SHP77 treated with DMSO at 0.1 percent for 48 hours (cell line): ENCODE results near the gene HSD11B1.

Experiments used
- DNase-seq: peaks from one replicate; lab custom pipeline; 2025; lab: John Stamatoyannopoulos, UW

HSD11B1 gene

DNA sequence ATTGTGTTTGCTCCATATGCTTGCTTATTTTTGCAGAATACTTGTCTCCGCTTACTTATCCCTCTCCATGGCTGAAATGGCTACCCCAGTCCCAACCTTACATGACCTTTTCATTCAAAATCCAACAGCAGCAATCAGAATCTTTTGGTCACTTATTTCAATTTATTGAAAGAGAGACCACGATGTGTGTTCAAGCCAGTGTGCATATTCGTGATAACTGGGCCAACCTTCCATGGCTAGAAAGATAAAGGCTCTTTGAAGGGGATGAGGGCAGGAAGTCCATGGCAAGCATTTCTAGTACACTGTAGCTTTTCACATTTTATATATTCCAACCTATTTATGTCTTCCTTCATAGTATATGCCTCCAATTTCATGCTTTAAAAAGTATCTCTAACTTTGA, 23.1 kb downstream of the HSD11B1 start:
- DNase-seq, result no peak

DNA sequence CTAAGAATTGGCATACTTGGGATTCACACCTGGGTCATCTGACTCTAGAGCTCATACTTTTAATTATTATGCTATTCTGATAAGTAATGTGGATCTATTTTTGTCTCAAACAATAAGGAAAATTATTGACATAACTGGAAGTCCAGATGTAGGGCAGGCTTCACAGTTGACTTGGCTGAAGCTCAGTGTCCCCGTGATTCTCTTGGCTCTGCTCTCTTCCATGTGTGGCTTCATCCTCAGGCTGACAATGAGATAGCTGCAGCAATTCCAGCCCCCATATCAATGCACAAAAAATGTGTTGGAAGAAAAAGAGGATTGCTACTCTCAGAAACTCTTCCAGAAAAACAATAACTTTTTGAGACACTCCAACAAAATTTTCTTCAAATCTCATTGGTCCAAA, 23.8 kb downstream of the HSD11B1 start:
- no peak for DNase-seq

DNA sequence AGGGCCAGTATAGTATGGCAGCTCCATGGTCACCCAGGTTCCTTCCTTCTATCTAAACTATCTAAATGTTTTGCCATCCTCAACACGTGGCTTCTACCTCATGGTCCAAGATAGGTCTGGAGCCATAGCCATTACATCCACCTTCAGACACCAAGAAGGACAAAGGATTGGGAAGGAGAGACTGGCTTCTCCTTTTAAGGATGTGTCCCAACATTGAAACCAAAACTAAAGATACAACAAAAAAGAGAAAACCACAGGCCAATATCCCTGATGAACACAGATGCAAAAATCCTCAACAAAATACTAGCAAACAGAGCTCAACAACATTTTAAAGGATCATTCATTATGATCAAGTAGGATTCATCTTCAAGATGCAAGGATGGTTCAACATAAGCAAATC, 24.8 kb downstream of the HSD11B1 start:
- DNase-seq, result no peak

DNA sequence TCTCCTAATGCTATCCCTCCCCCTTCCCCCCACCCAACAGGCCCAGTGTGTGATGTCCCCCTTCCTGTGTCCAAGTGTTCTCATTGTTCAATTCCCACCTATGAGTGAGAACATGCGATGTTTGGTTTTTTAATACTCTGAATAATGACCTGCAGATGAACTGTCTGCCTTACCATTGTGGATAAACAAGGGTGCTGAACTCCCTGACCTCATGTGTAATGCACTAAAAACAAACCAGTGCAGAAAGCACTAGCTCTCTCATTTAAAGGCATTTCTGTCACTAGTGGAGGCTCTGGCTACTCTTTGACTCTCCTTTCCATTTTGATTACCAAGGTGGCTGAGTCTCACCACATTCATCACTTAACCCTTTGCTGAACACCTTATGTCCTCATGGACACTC, 28.1 kb downstream of the HSD11B1 start:
- DNase-seq, result no peak

DNA sequence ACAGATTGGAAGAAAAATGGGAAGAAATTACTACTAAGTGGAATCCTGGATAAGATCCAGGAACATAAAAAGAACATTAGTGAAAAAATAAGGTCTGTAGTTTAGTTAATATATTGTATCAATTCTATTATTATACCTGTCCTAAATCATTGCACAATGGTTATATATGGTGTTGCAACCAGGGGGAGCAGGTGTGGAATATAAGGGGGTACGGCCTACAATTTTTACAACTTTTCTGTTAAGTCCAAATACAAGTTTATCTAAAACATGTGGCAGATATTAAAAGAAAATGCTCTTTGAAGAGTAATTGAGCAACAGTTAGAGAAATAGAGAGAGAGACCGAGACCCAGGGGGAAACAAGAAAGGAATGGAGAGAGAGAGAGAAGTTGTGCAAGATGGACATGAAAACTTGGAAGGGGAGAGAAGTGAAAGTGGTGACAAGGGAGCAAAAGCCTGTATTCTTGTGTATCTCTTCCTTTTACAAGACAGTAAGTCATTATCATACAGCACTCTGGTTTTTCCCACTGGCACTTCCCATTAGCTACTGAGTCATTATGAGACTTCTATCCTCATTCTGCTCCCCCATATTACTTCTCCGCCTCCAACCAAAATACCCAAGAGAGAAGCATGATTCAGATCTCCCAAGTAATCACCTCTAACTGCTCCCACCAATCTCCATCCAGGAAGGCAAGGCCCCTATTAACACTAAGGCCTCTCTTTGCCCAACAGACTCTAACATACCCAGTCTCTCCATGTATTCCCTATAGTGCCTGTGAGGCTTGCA, 29.0 kb downstream of the HSD11B1 start:
- DNase-seq, result no peak

DNA sequence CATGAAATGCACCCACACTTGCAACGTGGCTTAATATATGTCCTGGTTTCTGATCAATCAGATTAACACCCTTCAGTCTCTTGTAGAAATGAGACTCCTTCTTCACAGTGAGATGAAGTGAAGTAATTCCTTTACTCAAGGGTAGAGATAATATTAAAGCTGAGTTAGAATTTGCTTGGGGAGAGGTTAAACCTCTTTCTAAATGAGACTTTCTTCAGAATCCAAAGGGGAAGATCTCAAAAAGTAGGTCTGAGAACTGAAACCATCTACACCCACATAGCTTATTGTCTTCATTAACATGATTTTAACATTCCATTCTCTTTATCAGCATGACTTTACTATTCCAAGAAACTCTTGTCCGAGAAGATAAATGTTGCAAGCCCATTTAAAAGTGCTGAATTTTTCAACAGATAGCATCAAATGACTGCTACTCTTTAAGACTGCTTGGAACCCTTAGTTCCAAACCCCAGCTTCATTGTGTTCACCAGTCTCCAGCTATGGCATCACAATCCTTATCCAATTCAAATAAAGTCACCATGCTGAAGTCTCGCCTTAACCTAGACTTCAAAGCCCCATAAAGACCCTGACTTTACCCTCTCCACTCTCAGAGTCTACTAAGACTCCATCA, 32.0 kb downstream of the HSD11B1 start:
- DNase-seq, result no peak

DNA sequence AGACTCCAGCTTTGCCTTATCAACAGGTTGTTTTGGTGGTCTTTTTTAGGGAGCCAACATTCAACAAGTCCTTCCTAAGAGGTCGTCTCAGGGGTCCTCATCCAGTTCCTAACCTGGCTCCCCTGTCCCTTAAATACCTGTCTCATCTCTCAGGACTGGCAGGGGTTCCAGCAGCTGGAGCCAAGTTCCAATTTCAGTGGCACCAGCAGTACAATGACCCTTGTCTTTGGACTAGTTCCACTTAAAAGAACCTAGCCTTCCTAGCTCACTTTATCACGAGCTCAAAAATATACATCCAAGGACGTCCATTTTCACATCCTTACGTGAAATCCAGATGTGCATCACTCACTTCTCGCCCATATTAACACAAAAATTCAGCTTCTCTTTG, 32.5 kb downstream of the HSD11B1 start:
- DNase-seq, result no peak

DNA sequence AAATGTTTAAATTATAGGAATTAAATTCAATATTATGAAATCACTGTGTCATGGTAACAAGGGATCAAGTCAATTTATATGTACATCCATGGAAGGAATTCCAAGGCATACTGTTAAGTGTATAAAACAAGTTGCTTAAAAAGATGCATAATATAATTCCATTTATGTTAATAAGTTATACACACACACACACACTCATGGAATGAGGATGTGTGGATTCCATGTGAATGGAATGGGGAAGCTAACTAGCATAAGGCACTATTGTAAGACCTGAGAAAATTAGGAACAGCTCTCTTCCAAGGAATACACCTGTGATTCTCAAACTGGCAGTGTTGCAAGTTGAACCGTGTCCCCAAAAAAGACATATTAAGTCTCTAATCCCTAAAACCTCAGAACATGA, 33.6 kb downstream of the HSD11B1 start:
- DNase-seq, result no peak

DNA sequence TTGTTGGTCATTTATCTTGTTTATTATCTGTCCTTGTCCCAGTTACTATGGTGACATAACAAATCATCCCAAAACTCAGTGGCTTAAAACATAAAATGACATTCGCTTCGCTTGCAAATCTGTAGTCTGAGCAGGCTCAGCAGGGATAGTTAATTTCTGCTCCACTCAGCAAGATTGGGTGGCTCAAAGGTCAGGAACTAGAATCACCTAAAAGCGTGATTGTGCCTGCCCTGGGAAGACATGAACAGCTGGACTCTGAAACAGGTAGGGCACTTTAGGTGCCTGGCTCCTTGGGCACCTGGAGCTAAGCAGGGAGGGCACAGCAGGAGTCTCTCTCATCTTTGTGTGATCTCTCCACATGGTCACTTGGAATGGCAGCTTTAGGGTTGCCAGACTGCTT, 36.5 kb downstream of the HSD11B1 start:
- DNase-seq, result no peak

DNA sequence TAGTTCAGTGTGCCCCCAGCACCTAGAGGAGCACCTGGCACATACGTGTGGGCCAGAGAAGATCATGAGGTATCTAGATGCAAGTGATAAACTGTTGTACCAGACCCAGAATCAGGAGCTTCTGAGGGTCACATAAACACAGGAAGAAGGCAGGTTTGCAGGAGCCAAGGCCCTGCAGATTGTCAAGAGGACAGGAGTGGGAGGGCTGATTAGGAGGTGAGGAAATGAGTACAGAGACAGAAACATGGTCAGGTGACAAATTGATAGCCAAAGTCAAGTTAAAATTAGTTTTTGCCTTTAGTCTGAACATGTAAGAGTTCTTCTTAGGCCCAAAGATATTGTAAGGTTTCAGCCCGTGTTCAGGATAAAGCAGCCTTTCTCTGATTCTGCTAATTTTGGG, 37.2 kb downstream of the HSD11B1 start:
- DNase-seq, result no peak

DNA sequence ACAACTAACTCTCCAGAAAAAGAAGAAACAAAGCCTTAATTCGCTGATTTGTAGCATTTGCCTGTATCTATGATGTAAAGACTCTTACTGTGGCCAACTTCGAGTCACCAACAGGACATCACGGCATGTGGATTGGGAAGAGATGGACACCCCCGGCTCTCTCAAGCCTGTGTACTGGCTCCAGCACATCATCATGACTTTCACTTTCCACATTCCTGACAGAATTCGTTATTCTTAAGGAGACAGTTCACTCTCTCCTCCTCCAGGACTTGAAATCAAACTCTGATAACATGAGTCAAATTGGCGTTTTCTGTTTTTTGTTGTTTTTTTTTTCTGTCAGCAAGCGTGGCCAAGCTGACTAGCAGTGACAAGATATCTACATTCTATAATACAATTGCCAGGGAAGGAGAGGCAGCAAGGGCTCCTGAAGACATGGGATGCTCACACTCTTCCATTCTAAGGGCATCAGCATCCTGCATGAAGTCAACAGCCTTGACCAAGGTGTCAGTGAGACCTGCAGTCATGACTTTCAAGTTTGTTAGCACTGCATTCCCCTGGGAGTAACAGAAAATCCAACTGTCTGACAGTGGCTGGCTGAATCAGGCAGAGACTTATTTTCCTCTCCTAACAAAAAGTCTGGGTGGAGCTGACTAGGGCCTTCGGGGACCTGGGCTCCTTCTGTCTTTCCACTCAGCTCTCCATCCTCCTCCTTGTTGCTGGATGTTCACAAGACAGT, 37.9 kb downstream of the HSD11B1 start:
- no peak for DNase-seq

DNA sequence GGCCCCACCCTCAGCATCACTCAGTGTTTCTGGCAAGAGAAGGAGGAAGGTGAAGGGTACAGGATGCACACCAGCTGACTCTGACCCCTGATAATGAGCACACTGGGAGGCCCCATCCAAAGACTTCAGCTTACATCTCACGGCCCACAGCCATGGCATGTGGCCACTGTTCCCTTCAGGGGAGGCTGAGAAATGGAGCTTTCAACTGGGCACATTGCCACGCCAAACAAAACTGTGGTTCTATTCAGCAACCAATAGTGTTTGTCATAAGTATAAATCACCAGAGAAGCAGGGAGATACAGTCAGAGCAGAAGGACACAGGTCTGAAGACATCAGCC, 38.5 kb downstream of the HSD11B1 start:
- no peak for DNase-seq

DNA sequence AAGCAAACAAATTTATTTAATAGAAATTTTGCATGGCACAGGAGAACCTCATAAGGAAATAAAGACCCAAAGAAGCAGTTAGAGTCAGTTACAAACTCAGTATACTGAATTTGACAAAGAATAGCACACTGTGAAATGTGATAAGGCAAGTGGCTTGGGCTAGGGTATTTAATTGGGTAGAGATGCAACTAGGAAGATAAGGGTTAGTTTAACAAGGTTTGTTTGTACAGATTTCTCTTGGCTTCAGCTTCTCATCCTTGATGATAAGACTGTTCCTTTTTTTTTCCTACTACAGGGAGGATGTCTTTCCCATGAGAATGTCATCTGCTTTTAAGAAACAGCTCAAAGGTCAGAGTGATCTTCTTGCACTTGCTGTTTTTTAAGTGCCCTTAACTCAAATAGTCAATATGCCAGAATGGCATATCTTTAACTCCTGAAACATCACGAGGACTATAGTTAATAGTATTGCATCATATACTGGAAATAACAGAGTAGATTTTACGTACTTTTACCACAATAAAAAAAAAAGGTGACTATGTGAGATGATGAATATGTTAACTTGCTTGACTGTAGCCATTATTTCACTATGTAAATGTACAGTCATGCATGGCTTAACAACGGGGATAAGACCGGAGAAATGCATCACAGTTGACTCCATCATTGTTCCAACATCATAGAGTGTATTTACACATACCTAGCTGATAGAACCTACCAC, 42.0 kb downstream of the HSD11B1 start:
- DNase-seq, result no peak

DNA sequence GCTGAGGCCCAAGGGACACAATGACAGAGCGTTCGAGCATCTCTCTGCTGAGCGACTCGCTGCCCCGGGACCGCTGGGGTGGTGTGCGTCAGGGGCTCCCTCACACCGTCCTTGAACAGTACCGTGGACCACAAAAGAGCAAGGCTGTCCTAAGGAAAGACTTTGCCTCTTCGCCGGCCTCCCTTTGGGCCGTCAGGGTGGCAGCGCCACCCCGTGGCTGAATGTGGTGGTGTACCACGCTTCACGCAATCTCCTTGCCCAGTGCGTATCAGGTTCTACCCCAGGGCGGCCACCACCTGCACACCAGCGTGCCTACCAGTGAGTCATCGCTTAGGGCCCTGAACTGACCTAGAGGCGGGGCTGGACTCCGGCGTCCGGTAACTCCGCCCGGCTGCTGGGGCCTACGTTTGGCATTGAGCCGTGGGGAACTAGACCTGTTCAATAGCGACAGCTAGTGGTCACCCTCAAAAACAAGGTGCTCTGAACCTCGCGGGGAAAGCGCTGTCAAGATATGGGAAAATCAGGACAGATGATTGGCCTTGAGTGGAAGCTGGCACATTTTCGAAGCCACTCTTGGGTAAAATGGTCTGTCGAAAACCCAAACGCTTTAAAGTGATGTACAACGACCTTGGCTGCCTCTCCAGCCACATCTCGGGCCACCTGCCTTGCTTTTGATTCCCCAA, 43.1 kb downstream of the HSD11B1 start:
- DNase-seq, result peak; percentile 82

DNA sequence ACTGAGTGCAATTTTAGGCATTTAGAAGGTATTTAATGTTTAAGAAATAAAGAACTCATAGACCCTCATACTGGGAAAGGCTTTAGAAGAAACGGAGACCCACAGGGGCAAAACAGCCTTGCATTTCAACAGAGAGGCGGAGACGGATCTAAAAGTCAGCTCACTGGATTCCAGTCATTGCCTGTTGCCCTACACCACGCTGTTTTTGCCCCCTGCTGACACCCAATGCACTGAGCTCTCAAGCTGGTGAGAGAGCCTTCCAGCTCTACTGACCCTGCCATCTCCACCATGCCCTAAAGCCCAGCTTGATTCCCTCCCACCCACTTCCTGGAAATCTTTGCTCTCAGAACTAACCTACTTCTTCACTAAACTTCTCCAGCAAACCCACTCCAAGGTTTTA, 44.0 kb downstream of the HSD11B1 start:
- no peak for DNase-seq

DNA sequence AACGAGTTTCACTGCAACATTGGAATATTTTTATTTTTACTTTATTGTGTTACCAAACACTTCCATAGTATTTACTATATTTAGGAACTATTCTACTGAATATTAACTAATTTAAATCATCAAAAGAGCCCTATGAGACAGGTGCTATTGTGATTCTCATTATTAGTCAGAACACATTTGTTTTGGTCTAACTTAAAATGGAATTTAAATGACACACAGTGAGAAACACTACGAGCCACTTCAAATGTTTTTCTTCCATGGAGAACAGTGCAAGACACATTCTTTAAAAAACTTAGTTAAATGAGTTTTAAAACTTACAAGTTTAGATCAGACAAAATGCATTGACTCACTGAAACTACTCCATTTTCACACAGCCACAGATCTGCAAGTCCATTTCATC, 44.6 kb downstream of the HSD11B1 start:
- DNase-seq, result no peak

DNA sequence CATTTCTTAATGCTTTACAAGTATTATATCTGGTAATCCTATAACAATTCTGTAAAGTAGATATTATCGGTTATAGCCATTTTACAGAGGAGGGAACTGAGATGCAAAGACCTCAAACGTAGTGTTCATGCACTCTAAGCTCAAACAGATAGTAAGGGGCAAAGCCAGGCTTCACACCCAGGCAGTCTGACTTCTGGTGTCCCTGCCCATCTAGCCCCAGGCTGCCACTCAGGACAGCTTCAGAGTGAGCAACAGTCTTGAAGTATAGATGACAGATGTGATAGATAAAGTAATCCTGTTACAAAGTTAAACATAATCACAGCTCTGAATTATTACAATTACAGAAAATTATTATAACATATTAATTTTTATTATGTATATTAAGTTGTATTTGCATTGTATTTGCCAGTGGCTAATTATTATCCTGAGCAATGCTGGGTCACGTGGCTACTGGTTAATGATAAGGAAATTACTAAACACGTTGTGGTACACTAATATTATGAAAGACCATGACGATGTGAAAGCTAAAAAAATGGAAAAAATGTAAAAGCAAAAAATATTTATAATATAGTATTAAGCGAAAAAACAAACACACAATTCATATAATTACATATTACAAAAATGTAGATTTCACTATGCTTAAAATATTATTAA, 45.2 kb downstream of the HSD11B1 start:
- DNase-seq, result no peak

DNA sequence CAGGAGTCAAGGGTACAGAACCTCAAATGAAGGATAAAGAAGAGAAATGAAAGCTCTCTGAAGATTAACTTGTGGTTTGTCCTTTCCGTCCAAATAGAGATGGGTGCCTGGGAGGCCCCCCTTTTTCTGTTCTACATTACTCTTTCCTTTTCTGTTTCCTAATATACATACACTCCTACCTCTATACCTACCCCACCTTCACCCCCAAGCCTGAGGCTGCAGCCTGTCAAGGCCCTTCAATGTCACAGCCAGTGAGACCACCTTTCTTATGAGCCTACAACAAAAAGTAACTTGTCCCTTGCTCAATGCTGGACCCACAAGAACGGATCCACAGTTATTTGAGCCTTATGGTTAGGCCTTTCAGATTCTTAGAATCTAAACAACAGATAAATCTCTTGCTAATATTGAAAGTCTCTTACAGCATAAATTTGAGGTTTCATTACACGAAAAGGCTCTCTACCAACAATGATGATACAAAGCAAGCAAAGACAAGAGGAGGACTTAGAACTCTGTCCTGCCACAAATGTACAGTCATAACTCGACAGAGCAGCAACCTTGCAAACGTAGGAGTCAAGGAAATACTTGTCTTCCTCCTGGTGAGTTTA, 47.1 kb downstream of the HSD11B1 start:
- DNase-seq, result no peak

DNA sequence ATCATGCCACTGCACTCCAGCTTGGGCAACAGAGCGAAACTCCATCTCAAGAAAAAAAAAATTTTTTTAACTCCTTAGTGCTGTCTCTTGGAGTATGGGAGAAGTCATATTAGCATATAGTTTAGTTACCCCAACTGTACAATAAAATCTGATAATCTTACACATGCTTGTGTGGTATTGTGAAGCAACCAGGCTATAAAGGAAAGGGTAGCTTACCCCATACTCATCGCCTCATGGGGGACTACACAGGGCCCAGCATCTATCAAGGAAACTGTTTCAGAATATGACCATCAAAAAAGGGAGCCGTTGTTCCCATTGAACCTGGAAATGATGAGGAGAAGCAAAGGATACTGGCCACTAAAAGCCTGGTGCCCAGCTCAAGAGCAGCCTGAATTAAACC, 48.2 kb downstream of the HSD11B1 start:
- DNase-seq, result no peak

DNA sequence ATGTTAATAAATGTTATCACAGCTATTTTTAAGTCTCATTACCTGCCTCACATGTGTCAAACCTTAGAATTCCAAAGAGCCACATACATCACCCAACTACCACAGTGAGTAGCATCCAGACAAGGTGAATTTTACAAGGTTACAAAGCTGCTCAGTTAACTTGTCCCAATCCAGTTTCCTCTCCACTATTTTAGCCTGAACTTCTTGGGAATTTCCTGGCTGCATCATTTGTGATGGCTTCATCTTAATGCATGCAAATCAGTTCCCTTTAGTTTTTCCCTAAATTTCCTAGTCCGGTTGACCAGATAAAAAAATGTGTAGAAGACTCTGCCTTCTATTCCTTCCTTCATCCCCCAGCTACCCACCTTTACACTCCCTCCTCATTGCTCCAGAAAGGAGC, 50.6 kb downstream of the HSD11B1 start:
- no peak for DNase-seq

DNA sequence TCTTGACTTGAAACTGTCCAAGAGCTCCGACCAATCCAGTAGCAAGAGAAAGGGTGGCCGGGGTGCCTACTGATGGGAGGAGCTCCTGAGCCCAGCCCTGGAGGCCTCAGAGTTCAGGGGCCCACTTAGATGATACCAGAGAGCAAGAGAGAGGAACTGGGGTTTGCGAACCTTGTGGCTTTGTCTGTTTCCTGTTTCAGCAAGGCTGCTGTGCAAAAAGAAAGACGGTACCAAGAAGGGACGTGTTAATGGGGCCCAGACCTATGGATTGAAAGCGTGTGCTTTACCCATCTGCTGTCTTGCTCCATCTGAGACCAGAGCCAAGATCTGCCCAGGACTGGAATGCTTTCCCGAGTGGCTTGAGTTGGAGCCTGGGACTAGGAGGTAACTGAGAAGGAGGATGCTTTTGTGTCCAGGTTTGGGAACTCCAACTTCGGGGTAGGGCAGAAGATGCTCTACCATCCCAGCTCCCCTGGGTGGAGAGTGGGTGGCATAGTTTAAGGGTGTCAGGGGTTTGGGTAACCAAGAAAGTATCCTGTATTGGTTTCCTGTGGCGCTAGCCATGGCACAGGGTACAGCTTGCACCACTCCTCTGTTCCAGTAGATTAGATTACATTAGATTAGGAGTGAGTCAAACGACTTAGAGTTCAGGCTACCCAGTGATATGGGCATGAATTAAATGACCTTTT, 51.4 kb downstream of the HSD11B1 start, which contains the start of gene TRAF3IP3:
Gene TRAF3IP3, plus strand, starts transcription at position 128 of the 689 bp plus-strand sequence. CDS start 3,987 bp downstream, outside the sequence.
- DNase-seq, result no peak
